HG03457 (cell line): Measurements from ENCODE around the gene IFT122.
"Not testable (repeated sequence)": the region's sequence is repeated elsewhere in the genome, so short reads cannot be mapped to it uniquely, and the experiment has no call there.

Experiments
- ATAC-seq: cut with Tn5 transposase; IDR thresholded peaks from one replicate; pipeline ENCODE4 v1.9.1; 2021; ENCODE audit warnings: moderate number of reproducible peaks; ENCODE audit not compliant: unreplicated experiment

Gene IFT122

DNA sequence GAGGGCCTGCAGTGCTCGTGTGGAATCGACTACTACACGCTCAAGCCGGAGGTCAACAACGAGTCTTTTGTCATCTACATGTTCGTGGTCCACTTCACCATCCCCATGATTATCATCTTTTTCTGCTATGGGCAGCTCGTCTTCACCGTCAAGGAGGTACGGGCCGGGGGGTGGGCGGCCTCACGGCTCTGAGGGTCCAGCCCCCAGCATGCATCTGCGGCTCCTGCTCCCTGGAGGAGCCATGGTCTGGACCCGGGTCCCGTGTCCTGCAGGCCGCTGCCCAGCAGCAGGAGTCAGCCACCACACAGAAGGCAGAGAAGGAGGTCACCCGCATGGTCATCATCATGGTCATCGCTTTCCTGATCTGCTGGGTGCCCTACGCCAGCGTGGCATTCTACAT lies 92.2 kb downstream of the IFT122 start:
- ATAC-seq, result no peak

DNA sequence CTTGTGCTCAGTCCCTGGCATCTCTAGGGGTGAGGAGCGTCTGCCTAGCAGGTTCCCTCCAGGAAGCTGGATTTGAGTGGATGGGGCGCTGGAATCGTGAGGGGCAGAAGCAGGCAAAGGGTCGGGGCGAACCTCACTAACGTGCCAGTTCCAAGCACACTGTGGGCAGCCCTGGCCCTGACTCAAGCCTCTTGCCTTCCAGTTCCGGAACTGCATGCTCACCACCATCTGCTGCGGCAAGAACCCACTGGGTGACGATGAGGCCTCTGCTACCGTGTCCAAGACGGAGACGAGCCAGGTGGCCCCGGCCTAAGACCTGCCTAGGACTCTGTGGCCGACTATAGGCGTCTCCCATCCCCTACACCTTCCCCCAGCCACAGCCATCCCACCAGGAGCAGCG lies 93.4 kb downstream of the IFT122 start:
- no peak for ATAC-seq

DNA sequence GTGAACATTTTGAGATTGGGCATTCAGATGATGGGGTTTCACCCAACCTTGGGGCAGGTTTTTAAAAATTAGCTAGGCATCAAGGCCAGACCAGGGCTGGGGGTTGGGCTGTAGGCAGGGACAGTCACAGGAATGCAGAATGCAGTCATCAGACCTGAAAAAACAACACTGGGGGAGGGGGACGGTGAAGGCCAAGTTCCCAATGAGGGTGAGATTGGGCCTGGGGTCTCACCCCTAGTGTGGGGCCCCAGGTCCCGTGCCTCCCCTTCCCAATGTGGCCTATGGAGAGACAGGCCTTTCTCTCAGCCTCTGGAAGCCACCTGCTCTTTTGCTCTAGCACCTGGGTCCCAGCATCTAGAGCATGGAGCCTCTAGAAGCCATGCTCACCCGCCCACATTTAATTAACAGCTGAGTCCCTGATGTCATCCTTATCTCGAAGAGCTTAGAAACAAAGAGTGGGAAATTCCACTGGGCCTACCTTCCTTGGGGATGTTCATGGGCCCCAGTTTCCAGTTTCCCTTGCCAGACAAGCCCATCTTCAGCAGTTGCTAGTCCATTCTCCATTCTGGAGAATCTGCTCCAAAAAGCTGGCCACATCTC lies 94.5 kb downstream of the IFT122 start:
- no peak for ATAC-seq

DNA sequence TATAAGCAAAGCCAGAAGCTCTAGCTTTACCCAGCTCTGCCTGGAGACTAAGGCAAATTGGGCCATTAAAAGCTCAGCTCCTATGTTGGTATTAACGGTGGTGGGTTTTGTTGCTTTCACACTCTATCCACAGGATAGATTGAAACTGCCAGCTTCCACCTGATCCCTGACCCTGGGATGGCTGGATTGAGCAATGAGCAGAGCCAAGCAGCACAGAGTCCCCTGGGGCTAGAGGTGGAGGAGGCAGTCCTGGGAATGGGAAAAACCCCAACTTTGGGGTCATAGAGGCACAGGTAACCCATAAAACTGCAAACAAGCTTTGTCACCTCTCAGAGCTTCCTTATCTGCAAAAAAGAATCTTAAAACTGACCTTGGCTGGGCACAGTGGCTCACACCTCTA lies 95.1 kb downstream of the IFT122 start:
- ATAC-seq, result no peak

DNA sequence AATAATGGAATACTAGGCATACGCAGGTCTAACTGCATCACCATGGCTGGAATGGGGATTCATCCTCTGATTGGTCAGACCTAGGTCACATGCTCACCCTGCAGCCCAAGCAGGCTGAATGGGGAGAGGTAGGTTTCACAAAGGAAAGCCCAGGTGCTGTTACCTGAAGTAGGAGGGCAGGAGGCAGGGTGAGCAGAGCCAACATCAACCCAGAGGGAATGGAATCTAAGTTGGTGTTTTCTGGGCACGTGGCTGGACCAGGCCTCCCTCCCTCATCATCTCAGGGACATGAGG lies 96.3 kb downstream of the IFT122 start:
- no peak for ATAC-seq

DNA sequence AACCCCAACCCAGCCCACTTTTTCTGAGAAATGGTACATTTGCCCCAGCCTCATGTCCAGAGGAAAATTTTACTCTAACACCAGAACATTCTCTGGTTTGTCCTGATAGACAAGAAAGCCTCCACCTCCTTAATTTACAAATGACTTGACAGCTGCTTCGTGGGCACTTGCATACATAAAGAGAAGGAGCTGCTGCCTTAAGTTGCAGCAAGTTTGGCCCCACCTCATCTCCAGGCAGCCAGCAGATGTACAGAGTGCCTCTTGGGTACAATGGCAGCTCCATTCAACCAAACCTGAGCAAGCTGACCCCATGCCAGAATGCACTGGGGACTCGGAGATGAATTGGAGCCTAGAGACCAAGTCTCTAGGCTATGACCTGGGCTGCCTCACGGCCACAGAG lies 96.8 kb downstream of the IFT122 start:
- no peak for ATAC-seq

DNA sequence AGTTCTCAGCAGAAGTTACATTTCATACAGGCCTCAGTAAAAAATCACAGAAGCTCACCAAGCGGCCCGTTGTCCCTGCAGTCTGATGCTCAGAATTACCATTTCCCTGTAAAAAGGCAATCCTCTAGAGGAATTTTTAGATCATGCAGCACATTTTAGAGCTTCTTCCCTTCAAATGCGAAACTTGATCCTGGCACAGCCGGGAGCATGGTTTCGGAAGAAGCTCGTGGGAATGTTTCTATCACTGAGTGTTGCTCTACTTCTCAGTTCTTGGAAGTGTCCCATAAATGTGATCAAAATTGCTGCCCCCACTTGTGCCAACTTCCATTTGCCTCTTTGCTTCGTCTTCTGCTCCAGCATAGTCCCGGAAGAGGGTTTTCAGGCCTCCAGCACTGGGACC lies 99.2 kb downstream of the IFT122 start:
- no peak for ATAC-seq

DNA sequence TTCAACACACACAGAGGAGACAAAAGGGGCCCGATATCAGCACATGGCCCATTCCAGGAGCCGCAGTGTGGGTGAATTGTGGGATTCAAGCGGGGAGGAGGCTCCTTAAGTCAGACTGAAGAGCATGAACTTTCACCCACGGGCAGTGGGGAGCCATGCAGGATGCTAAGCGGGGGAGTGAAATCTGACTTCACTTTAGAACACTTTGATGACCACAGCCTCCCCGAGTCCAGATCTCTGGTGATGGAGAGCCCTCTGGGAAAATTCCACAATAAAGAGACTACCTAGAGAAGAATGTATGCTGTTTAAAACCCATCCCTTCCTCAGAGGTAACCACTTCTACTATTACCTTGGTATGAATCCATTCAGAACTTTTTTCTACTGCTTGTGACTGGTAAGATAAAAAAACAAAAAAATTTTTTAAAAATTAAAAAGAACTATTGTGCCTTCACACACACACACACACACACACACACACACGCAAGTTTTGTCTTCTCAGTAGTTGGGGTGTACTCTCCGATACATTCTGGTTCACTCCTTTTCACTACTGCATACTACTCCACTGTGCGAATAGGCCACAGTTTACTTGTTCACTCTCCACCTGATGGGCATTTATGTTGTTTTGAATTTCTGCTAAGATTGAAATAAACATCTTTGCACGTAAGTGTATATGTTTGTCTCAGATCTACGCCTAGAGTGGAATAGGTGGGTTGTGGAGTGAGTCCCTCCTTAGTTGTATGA lies 100.9 kb downstream of the IFT122 start:
- no peak for ATAC-seq

DNA sequence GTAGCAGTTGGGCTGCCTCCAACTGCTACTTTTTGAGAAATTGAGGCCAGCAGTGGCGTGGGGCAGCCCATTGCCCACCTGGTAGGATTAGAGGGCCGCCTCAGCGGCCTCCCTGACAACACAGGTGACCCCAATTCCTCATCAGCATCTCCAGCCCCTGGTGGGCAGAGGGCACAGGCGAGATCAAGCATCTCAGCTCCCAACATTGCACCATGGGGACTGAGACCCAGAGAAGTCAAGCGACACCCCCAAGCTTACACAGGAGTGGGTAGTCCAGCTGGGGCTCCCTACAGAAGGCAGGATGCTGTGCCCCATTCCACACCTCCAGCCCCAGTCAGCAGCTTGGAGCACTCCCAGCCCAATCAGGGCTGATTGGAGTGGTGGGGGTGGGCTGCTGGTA lies 102.7 kb downstream of the IFT122 start:
- no peak for ATAC-seq

DNA sequence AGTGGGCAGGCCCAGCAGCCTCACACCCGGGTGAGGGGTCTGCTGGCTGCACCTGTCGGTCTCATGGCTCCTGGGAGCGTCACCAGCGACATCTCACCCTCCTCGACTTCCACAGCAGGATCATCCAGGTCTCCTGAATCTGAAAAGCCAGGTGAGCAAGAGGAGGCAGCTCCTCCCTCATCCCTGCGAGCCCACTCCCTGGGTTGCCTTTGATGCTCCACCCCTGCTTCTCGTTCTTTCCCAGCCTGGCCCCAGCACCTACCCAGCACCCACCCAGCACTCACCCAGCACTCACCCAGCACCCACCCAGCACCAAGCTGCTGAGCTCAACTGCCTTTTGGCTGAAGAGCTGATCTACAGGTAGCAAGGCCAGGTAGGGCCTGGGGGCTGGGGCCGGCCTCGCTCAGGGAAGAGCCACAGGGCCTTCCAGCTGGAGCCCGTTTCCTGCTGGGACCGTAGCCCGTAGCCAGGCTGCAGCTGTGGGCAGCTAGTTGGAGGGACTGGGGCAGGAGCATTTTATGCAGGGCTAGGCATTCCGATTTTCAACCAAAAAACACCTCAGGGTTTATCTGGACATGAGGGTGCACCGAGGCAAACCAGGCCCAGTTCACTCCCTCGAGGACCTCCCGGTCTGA lies 103.2 kb downstream of the IFT122 start, which contains the start of gene H1-8:
TSS of gene H1-8 (plus strand) at position 20 of the 635 bp plus-strand sequence. CDS start at position 64, 44 bp downstream.
- no peak for ATAC-seq

DNA sequence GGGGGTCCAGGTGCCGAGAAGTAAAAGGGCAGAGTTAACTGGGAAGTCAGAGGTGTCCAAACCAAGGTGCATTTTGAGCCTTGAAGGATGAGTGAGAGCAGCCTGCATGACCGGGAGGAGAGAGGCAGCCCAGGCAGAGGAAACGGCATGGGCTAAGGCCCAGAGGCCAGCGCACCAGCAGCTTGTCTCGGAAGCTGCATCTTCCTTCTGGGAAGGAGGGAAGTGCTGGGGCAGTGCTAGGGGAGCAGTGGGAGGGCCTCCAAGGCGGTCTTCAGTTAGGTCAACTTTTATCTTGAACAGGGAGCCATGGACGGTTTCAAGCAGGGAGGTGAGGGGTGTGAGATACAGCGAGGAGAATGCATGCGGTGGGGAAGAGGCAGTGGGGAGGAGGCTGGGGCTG lies 104.0 kb downstream of the IFT122 start:
- ATAC-seq, result no peak

DNA sequence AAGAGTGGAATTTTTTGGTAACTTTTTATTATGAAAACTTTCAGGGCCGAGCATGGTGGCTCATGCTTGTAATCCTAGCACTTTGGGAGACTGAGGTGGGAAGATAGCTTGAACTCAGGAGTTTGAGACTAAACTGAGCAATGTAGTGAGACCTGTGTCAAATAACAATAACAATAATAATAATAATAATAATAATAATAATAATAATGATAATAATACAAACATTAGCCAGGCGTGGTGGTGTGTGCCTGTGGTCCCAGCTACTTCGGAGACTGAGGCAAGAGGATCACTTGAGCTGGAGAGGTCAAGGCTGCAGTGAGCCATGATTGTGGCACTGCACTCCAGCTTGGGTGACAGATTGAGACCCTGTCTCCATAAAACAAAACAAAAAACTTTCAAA lies 105.9 kb downstream of the IFT122 start:
- ATAC-seq, result not testable (repeated sequence)

DNA sequence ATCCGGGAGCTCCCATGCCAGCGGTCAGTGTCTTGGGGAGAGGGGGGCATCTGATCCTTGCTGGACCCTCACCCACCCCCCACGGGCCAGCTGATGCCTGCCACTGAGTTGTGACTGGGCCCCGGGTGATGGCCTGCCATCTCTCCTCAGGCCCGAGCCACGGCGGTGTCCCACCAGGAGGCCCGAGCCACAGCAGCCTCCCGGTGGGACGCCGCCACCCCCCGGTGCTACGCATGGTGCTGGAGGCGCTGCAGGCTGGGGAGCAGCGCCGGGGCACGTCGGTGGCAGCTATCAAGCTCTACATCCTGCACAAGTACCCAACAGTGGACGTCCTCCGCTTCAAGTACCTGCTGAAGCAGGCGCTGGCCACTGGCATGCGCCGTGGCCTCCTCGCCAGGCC lies 107.2 kb downstream of the IFT122 start:
- no peak for ATAC-seq

DNA sequence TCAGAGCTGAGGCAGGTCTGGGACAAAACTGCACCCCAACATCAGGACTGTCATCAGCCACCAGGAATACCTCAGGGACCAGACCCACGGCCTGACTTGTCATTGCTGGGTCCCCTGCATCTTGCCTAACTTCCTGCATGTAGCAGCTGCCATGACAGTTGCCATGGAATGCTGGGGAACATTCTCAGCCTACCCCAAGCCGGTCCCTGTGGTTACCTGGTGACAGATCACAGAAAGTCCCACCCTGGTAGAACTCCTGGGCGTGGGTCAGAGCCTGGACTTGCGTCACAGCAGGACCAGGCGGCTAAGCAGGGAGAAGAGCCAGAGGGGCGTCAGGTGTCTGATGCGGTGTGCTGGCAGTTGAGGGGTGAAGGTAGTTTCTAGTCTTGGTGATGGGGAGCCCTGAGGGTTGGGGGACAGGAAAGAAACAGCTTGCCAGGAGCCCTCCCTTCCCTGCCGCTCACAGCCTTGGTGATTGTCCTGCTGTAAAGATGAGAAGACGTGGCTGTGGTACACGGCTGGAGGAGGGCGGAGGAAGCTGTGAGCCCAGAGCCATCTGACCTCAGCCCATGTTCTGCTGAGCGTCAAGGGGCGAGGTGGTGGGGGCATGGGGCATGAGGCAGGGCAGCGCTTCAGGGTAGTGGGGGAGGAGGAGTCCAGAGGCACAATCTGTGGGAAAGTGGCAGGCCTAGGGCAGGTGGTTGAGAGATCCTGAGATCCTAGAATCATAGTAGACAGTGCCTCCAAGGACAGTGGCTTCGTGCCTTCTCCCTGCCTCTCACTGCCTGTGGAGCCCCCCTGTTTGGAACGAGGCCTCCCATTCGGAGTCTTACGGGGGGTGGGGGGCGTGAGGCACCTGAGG lies 108.3 kb downstream of the IFT122 start:
- ATAC-seq, result no peak

DNA sequence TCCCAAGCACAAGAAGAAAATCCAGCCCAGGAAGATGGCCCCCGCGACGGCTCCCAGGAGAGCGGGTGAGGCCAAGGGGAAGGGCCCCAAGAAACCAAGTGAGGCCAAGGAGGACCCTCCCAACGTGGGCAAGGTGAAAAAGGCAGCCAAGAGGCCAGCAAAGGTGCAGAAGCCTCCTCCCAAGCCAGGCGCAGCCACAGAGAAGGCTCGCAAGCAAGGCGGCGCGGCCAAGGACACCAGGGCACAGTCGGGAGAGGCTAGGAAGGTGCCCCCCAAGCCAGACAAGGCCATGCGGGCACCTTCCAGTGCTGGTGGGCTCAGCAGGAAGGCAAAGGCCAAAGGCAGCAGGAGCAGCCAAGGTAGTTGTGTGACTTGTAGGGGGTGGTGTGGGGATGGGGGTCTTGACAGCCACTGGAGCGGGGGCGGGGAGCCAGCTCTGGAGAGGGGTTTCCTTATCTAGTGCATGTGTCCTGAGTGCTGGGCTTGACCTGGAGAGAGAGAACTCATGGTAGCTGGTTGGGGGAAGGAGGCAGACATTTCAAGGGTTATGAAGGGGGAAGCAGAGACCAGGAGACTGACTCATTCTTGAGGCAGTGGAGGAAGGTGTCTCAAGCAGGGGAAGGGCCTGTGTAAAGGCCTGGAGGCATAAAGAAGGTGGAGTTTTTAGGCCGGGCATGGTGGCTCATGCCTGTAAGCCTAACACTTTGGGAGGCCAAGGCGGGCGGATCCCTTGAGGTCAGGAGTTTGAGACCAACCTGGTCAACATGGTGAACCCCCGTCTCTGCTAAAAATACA lies 109.2 kb downstream of the IFT122 start:
- no peak for ATAC-seq

DNA sequence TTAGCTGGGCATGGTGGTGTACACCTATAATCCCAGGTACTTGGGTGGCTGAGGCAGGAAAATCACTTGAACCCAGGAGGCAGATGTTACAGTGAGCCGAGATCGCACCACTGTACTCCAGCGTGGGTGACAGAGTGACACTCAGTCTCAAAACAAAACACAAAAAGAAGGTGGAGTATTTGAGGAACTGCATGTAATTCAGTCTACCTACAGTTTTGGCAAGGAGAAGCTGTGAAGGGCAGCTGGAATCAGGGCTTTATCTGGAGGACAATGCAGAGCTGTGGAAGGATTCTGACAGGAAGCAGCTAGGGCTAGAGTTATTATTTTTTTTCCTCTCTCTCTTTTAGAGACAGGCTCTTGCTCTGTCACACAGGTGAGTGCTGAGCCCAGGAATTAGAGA lies 109.8 kb downstream of the IFT122 start:
- ATAC-seq, result no peak

DNA sequence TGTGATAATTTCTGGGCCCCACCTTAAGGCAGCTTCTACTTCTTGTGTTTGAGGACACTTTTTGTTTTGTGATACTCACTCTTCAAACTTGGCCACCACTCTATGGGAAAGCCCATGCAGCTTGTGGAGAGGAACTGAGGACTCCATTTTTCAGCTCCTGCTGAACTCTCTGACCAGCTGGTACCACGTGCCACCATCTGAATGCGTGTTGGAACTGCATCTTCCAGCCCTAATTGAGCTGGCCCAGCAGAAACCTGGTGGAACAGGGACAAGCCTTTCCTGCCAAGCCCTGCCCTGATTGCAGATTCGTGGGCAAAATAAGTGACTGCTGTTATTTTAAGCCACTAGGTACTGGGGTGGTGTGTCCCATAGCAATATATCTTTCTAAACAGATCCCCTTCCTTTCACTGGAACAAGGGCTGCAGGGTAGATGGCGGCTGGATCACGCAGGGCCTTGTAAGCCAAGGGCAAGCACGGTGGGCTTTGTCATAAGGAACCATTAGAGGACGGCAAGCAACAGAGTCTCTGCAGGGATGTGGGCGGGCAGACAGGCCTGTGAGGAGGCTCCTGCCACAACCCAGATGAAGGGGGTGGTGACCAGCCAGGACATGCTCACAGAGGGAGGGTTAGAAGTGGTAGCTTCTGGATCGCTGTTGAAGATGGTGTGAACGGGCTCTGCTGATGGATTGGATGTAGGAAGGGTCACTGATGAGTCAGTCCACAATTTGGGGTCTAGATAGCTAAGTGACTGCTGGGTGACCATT lies 112.4 kb downstream of the IFT122 start:
- ATAC-seq, result no peak

DNA sequence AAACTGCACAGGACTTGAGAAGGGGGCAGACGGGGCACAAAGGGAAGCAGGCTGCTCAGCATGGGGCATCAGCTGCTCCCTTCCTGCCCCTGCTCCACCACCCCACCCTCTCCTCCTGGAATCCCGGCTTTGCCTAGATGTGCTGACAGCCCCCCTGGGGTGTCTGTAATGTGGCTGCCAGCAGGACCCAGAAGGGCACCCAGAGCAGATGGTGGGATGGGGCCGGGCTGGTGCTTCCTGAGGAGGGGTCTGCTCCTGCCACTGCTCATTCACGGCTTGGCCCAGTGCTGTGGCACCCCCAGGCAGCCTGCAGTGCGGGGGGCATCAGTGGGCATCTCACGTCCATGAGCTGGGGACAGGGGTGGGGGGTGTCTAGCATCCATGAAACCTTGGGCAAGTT lies 113.1 kb downstream of the IFT122 start:
- ATAC-seq, result no peak

DNA sequence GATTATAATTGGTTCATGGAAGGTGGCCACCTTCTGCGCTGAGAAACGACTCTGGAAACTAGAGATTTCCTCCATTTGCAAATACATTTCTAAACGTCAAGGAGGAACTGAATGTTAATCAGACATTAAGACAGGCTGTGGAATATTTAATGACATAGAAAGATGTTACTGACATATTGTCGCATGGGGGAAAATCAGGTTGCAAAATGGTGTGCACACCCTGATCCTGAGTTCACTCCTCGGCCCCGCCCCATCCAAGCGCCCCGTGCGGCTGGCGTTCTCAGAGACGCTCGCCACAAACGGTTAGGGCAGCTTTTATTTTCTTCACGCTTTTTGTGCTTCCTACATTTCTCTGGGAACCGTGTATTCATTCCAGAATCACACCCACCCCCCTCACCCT lies 113.7 kb downstream of the IFT122 start:
- no peak for ATAC-seq
